Lung (tissue), 12 donors: ENCODE data around the gene CEMIP. TPM values are rescaled to one million over a fixed set of nuclear protein-coding genes. Genes with fewer than 3 reads are reported as not detected.

ENCODE experiments used
- ATAC-seq: fragments of 200-7000 bp; cut with Tn5 transposase; one replicate; pipeline ENCODE4 v1.9.1; 2020; ENCODE audit warnings: moderate number of reproducible peaks; ENCODE audit not compliant: insufficient read depth, low FRiP score
- DNase-seq, 3 donors: peaks; one replicate each; pipeline ENCODE4 v3.0.0-alpha.2; 2013 to 2017
- H3K27ac ChIP-seq, 2 donors: one replicate each; pipeline ENCODE4 v1.5.1; 2013; ENCODE audit warnings: mild to moderate bottlenecking in 2 of 2, moderate library complexity in 2 of 2, control low read depth in 1 of 2, inconsistent platforms in 1 of 2, low read depth in 1 of 2, low read length in 1 of 2
- H3K27me3 ChIP-seq, 3 donors: one replicate each; pipeline ENCODE4 v1.5.1; 2013; ENCODE audit warnings: low read length in 2 of 3; ENCODE audit not compliant: control insufficient read depth in 3 of 3, insufficient read depth in 3 of 3
- H3K36me3 ChIP-seq, 4 donors: one replicate each; pipeline ENCODE4 v1.5.1; 2013; ENCODE audit warnings: low read length in 4 of 4, mild to moderate bottlenecking in 1 of 4, moderate library complexity in 1 of 4; ENCODE audit not compliant: control insufficient read depth in 4 of 4, insufficient read depth in 4 of 4
- H3K4me1 ChIP-seq, 5 donors: one replicate each; pipeline ENCODE4 v1.5.1; 2013; ENCODE audit warnings: low read length in 5 of 5, mild to moderate bottlenecking in 2 of 5, moderate library complexity in 1 of 5; ENCODE audit not compliant: control insufficient read depth in 5 of 5, insufficient read depth in 5 of 5
- H3K4me3 ChIP-seq: one replicate; pipeline ENCODE4 v1.5.1; 2013; ENCODE audit warnings: mild to moderate bottlenecking, control low read depth, moderate library complexity
- H3K9ac ChIP-seq, 2 donors: one replicate each; pipeline ENCODE4 v1.5.1; 2013; ENCODE audit warnings: low read length in 2 of 2, control low read depth in 1 of 2; ENCODE audit not compliant: insufficient read depth in 1 of 2
- H3K9me3 ChIP-seq, 4 donors: one replicate each; pipeline ENCODE4 v1.5.1; 2013; ENCODE audit warnings: low read length in 3 of 4, mild to moderate bottlenecking in 1 of 4, moderate library complexity in 1 of 4; ENCODE audit not compliant: control insufficient read depth in 4 of 4, insufficient read depth in 3 of 4
- WGBS, 2 donors: extraction: QIAGEN DNeasy Blood & Tissue Kit; methylation state at CpG; one replicate each; pipeline ENCODE4 v1.1.7; 2013; 5-methylcytosine and 5-hydroxymethylcytosine counted together
- polyA plus RNA-seq, 2 donors: library from polyadenylated mRNA; stranded (reverse); fragments of 200-250 nt; gene quantifications; one replicate each; pipeline ENCODE4 v1.2.1, GENCODE V29; 2013
- total RNA-seq, 2 donors: library from RNA; depleted of rRNA in 1 of 2; stranded (reverse); fragments of >200 nt in 1 of 2; gene quantifications; one replicate each; pipeline ENCODE4 v1.2.1, GENCODE V29; 2014 to 2021
- TF ChIP-seq, protein P1 (sequence below): IDR thresholded peaks from 2 replicates; pipeline ENCODE4 v1.5.1; 2012; ENCODE audit warnings: mild to moderate bottlenecking; ENCODE audit errors: control extremely low read depth, extremely low read depth
- donor health status: control.
- donor health status: control.
- donor health status: Bipolar disorder and iron deficiency.
- donor health status: healthy.
- donor health status: DM: yes; HTN: yes; CAD: no.

Gene CEMIP
- total and polyA plus RNA-seq, 4 donors: 1.9 to 32.0 (median 3.9) TPM

DNA sequence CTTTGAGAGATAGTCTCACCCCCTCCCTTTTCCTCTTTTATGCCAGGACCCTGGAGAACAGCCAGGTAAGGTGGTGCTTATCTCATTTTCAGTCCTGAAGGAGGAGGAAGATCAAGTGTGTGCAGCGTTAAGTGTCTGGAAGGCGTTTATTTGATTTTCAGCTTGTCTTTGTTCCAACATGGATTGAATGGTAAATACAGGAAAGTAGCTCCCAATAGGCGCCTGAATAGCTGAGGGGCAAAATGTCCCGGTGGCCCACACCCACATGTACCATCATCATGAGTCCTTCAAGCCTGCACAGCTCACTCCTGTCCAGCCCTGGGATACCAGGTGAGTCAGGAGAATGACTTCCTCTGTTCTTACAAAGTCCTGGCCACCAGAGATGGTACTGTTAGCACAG lies 73.5 kb downstream of the CEMIP start:
- Histone ChIP-seq H3K36me3 (no peaks in the 10 kb centered on the region), H3K27ac (no peak overlapping the region), H3K4me1 (peaks cover 0 to 18% (median 7%) of the 10 kb centered on the region in 5 donors), H3K9me3 (no peaks in the 10 kb centered on the region), H3K9ac (no peak overlapping the region), H3K27me3 (no peaks in the 10 kb centered on the region), H3K4me3 (no peak overlapping the region)
- TF ChIP-seq, protein P1, sequence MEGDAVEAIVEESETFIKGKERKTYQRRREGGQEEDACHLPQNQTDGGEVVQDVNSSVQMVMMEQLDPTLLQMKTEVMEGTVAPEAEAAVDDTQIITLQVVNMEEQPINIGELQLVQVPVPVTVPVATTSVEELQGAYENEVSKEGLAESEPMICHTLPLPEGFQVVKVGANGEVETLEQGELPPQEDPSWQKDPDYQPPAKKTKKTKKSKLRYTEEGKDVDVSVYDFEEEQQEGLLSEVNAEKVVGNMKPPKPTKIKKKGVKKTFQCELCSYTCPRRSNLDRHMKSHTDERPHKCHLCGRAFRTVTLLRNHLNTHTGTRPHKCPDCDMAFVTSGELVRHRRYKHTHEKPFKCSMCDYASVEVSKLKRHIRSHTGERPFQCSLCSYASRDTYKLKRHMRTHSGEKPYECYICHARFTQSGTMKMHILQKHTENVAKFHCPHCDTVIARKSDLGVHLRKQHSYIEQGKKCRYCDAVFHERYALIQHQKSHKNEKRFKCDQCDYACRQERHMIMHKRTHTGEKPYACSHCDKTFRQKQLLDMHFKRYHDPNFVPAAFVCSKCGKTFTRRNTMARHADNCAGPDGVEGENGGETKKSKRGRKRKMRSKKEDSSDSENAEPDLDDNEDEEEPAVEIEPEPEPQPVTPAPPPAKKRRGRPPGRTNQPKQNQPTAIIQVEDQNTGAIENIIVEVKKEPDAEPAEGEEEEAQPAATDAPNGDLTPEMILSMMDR: no peak
- 46 to 71% methylated on average over 4 of the region's 4 CpGs for WGBS, 2 donors
- ATAC-seq (no peak), DNase-seq (no peak)

DNA sequence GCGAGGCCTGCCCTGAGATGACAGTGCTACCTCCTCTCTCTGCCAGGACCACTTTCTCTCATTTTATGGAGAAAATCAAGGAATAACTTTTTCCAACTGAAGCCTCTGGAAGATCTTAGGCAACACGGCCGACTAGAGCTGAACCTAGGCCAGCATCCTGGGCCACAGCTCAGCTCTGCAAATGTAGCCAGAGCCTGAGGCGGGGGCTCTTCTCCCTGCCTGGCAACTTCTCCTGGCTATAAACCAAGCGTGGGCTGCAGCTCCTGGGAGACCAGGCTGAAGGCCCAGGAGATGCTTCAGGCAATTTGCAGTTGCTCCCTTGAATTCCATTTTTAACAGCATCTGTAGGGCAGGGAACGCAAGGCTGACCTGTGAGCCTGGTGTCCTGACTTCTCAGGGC lies 74.9 kb downstream of the CEMIP start:
- ATAC-seq (no peak), DNase-seq (peak in 1 of 3 donors; percentile 37)
- Histone ChIP-seq H3K9me3 (no peaks in the 10 kb centered on the region), H3K27ac (no peak overlapping the region), H3K9ac (no peak overlapping the region), H3K4me1 (peaks cover 0 to 18% (median 8%) of the 10 kb centered on the region in 5 donors), H3K27me3 (no peaks in the 10 kb centered on the region), H3K36me3 (no peaks in the 10 kb centered on the region), H3K4me3 (no peak overlapping the region)
- WGBS, 2 donors: 82 to 91% methylated on average over 6 of the region's 6 CpGs
- TF ChIP-seq, protein P1: no peak

DNA sequence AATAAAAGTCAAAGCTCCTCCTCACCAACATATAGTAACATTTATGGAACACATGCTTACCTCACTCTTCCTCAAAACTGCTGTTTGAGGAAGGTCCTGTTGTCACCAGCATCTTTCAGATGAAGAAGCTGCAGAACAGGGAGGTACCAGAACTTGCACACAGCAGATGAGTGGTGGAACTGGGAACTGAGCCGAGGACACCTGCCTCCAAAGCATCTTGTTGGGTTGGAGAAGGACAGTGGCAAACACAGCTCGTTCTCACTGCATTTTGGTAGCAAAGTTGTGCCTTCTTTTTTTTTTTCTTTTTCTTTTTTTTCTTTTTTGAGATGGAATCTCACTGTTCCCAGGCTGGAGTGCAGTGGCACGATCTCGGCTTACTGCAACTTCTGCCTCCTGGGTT lies 76.0 kb downstream of the CEMIP start:
- Histone ChIP-seq H3K27me3 (no peaks in the 10 kb centered on the region), H3K36me3 (no peaks in the 10 kb centered on the region), H3K4me3 (no peak overlapping the region), H3K27ac (no peak overlapping the region), H3K9ac (no peak overlapping the region), H3K9me3 (no peaks in the 10 kb centered on the region), H3K4me1 (peaks cover 0 to 18% (median 9%) of the 10 kb centered on the region in 5 donors)
- 92 to 99% methylated on average over 4 of the region's 4 CpGs for WGBS, 2 donors
- DNase-seq (no peak), ATAC-seq (no peak)
- TF ChIP-seq, protein P1: no peak

DNA sequence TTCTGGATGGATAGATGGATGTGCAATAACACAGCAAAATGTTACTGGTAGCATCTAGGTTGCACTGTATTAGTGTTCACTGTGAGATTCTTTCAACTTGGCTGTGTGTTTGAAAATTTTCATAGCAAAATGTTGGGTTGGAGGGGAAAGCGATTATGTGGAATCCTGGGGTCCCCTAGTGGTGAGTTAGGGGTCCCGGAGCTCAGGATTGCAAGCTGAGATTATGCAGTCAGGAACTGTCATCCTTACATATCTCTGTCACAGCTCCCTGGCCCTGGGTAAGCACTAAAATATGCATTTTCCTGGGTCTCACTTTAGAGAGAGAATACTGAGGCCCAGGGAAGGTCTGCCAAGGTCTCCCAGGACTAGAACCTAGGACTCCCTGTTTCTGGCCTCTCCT lies 77.2 kb downstream of the CEMIP start:
- Histone ChIP-seq H3K27ac (peak overlapping the region in 1 of 2 donors; percentile 21), H3K27me3 (no peaks in the 10 kb centered on the region), H3K4me3 (no peak overlapping the region), H3K4me1 (peaks cover 0 to 30% (median 12%) of the 10 kb centered on the region in 5 donors), H3K36me3 (no peaks in the 10 kb centered on the region), H3K9me3 (no peaks in the 10 kb centered on the region), H3K9ac (no peak overlapping the region)
- 40 to 58% methylated on average over 2 of the region's 2 CpGs for WGBS, 2 donors
- TF ChIP-seq, protein P1: no peak
- no peak for ATAC-seq
- DNase-seq: peak; percentile 33 to 65 (median 55)
